Peyer's patch (tissue), 4 donors: ENCODE measurements around the gene SIDT2. TPM values are rescaled to one million over a fixed set of nuclear protein-coding genes. Genes with fewer than 3 reads are reported as not detected.
"Not testable (repeated sequence)": the region's sequence is repeated elsewhere in the genome, so short reads cannot be mapped to it uniquely, and the experiment has no call there.

Source experiments
- DNase-seq, 3 donors: peaks; one replicate each; pipeline ENCODE4 v3.0.0-alpha.2; 2017 to 2019
- H3K27ac ChIP-seq, 4 donors: fragments of 200-600 bp; sonication (generic); one replicate each; pipeline ENCODE4 v1.5.1; 2016 to 2019
- H3K27me3 ChIP-seq, 2 donors: fragments of 200-600 bp; sonication (generic); one replicate each; pipeline ENCODE4 v1.5.1; 2019
- H3K36me3 ChIP-seq, 3 donors: fragments of 200-600 bp; sonication (generic); one replicate each; pipeline ENCODE4 v1.5.1; 2016 to 2019
- H3K4me1 ChIP-seq, 4 donors: fragments of 200-600 bp; sonication (generic); one replicate each; pipeline ENCODE4 v1.5.1; 2016 to 2019
- H3K4me3 ChIP-seq, 4 donors: fragments of 200-600 bp; sonication (generic); 1 replicate in 3 of 4; 2 replicates in 1 of 4; pipeline ENCODE4 v1.5.1; 2016 to 2019; ENCODE audit warnings: mild to moderate bottlenecking in 1 of 4
- H3K9me3 ChIP-seq, 4 donors: fragments of 200-600 bp; sonication (generic); one replicate each; pipeline ENCODE4 v1.5.1; 2016 to 2019; ENCODE audit warnings: mild to moderate bottlenecking in 1 of 4
- CTCF ChIP-seq, 6 experiments: fragments of 450-650 bp in 4 of 6; fragments of 200-600 bp in 2 of 6; sonication (generic) in 1 of 6; IDR thresholded peaks; one replicate each; pipeline ENCODE4 v1.5.1; 2017 to 2019; ENCODE audit warnings: antibody characterized with exemption in 6 of 6, mild to moderate bottlenecking in 3 of 6, moderate library complexity in 1 of 6
- POLR2A ChIP-seq, 2 donors: fragments of 450-650 bp; IDR thresholded peaks; one replicate each; pipeline ENCODE4 v1.5.1; 2017; ENCODE audit warnings: antibody characterized with exemption in 2 of 2, mild to moderate bottlenecking in 2 of 2, moderate library complexity in 2 of 2
- total RNA-seq, 4 donors: library from RNA; depleted of rRNA; stranded (reverse); fragments of >200 nt; gene quantifications; one replicate each; pipeline ENCODE4 v1.1.0, GENCODE V29; 2016

SIDT2 gene
- total RNA-seq, 4 donors from 2014 or later = 69.3 to 201 (median 162) TPM

GRCh38 chr11:117180661-117181585, 2.4 kb downstream of the SIDT2 start:
- peaks cover 0 to 34% (median 0%) of the 10 kb centered on the region in 3 donors for H3K36me3 ChIP-seq
- TF ChIP-seq POLR2A (IDR thresholded peaks at IDR 0.05) (no peak), CTCF (IDR thresholded peaks at IDR 0.05) (peak; percentile 30 to 92 (median 78))
- DNase-seq = peak; percentile 83 to 90 (median 83)
- H3K27ac ChIP-seq = peak overlapping the region in 2 of 4 donors; percentile 19 to 38
- no peaks in the 10 kb centered on the region for H3K27me3 ChIP-seq
- no peaks in the 10 kb centered on the region for H3K9me3 ChIP-seq
- H3K4me1 ChIP-seq = peaks cover 4 to 33% (median 9%) of the 10 kb centered on the region in 4 donors
- peak overlapping the region in 2 of 4 donors; percentile 2 to 95 for H3K4me3 ChIP-seq

- Histone ChIP-seq H3K4me3 (no peak overlapping the region), H3K36me3 (peaks cover 0 to 37% (median 0%) of the 10 kb centered on the region in 3 donors), H3K27me3 (no peaks in the 10 kb centered on the region), H3K4me1 (peaks cover 4 to 33% (median 9%) of the 10 kb centered on the region in 4 donors), H3K9me3 (no peaks in the 10 kb centered on the region), H3K27ac (peak overlapping the region in 1 of 4 donors; percentile 19)
- TF ChIP-seq CTCF (IDR thresholded peaks at IDR 0.05) (no peak), POLR2A (IDR thresholded peaks at IDR 0.05) (no peak)
- peak in 1 of 3 donors; percentile 43 for DNase-seq
These were observed 3.3 kb downstream of the SIDT2 start for GRCh38 chr11:117181586-117182550.

GRCh38 chr11:117182551-117182935, 4.0 kb downstream of the SIDT2 start:
- no peaks in the 10 kb centered on the region for H3K9me3 ChIP-seq
- peaks cover 4 to 30% (median 9%) of the 10 kb centered on the region in 4 donors for H3K4me1 ChIP-seq
- DNase-seq = no peak
- H3K27ac ChIP-seq = no peak overlapping the region
- H3K27me3 ChIP-seq = no peaks in the 10 kb centered on the region
- TF ChIP-seq CTCF (IDR thresholded peaks at IDR 0.05) (no peak), POLR2A (IDR thresholded peaks at IDR 0.05) (no peak)
- H3K4me3 ChIP-seq = no peak overlapping the region
- peaks cover 0 to 44% (median 0%) of the 10 kb centered on the region in 3 donors for H3K36me3 ChIP-seq

GRCh38 chr11:117183178-117183577, 4.6 kb downstream of the SIDT2 start:
- not testable (repeated sequence) for H3K27ac ChIP-seq
- H3K36me3 ChIP-seq = peaks cover 0 to 50% (median 0%) of the 10 kb centered on the region in 3 donors

GRCh38 chr11:117183724-117184349, 5.3 kb downstream of the SIDT2 start:
- TF ChIP-seq POLR2A (IDR thresholded peaks at IDR 0.05) (no peak), CTCF (IDR thresholded peaks at IDR 0.05) (no peak)
- Histone ChIP-seq H3K36me3 (peaks cover 0 to 57% (median 0%) of the 10 kb centered on the region in 3 donors), H3K27ac (peak overlapping the region in 1 of 4 donors; percentile 13), H3K4me1 (peaks cover 4 to 22% (median 12%) of the 10 kb centered on the region in 4 donors), H3K27me3 (no peaks in the 10 kb centered on the region), H3K4me3 (no peak overlapping the region), H3K9me3 (no peaks in the 10 kb centered on the region)
- peak; percentile 13 to 58 (median 48) for DNase-seq

More at GRCh38 chr11:117183178-117183577, 4.6 kb downstream of the SIDT2 start:
- H3K4me3 ChIP-seq, H3K27me3 ChIP-seq, DNase-seq, H3K9me3 ChIP-seq: not testable (repeated sequence)
- peaks cover 4 to 24% (median 9%) of the 10 kb centered on the region in 4 donors for H3K4me1 ChIP-seq
